ENCODE results near the gene PAX3. TPM values are rescaled to one million over a fixed set of nuclear protein-coding genes. Genes with fewer than 3 reads are reported as not detected.

The PAX3 gene
- total RNA-seq, 4 donors from 2014 or later, result not detected

DNA sequence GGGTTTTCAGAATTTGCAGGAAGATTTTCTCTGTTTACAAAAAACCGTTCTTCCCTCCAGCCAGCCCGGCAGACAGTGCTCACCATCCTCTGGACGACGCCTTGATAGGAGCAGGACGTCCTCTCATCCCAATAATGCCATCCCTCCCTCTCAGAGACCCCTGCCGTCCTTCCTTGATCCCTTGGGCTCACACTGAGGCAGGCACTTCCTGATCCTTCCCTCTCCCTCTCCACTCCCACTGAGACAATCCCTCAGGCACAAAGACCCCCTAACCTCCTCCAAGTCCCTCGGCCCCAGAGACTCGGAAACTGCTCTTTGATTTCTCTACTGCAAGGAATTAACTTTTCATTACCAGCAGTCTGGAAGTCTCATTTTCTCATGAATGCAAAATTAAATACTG lies 42.5 kb downstream of the PAX3 start:
- TF ChIP-seq, protein P1, sequence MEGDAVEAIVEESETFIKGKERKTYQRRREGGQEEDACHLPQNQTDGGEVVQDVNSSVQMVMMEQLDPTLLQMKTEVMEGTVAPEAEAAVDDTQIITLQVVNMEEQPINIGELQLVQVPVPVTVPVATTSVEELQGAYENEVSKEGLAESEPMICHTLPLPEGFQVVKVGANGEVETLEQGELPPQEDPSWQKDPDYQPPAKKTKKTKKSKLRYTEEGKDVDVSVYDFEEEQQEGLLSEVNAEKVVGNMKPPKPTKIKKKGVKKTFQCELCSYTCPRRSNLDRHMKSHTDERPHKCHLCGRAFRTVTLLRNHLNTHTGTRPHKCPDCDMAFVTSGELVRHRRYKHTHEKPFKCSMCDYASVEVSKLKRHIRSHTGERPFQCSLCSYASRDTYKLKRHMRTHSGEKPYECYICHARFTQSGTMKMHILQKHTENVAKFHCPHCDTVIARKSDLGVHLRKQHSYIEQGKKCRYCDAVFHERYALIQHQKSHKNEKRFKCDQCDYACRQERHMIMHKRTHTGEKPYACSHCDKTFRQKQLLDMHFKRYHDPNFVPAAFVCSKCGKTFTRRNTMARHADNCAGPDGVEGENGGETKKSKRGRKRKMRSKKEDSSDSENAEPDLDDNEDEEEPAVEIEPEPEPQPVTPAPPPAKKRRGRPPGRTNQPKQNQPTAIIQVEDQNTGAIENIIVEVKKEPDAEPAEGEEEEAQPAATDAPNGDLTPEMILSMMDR (IDR thresholded peaks at IDR 0.05), result no peak
- no peak for TF ChIP-seq POLR2A (IDR thresholded peaks at IDR 0.05)
- no peak overlapping the region for H3K27ac ChIP-seq

DNA sequence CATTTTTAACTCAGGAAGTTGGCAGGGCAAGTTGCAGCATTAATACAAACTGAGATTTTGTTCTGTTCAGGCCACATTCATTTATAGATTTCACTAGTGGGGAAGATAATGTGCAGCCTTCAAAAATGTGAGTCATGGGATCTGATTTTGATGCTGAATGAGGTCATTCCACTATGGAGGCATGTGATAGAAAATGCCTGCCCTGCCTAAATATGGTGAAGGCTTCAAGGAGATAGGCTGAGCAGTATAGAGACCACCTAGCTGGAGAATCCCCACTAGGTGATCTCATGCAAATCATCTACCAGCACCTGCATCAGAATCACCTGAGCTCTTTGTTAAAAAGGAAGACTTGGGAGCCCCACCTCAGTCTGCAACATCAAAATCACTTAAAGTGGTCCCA lies 43.7 kb downstream of the PAX3 start:
- no peaks in the 10 kb centered on the region for H3K9me3 ChIP-seq
- no peak overlapping the region for H3K27ac ChIP-seq
- no peaks in the 10 kb centered on the region for H3K4me1 ChIP-seq
- no peak for DNase-seq
- no peaks in the 10 kb centered on the region for H3K27me3 ChIP-seq
- H3K4me3 ChIP-seq, result no peak overlapping the region
- no peak for TF ChIP-seq POLR2A (IDR thresholded peaks at IDR 0.05)
- TF ChIP-seq, protein P1 (IDR thresholded peaks at IDR 0.05), result no peak
- H3K36me3 ChIP-seq, result no peaks in the 10 kb centered on the region

More for the DNA sequence above, 42.5 kb downstream of the PAX3 start:
- H3K4me3 ChIP-seq, result no peak overlapping the region
- DNase-seq, result no peak
- H3K4me1 ChIP-seq, result no peaks in the 10 kb centered on the region
- no peaks in the 10 kb centered on the region for H3K27me3 ChIP-seq
- H3K36me3 ChIP-seq, result no peaks in the 10 kb centered on the region
- H3K9me3 ChIP-seq, result no peaks in the 10 kb centered on the region

DNA sequence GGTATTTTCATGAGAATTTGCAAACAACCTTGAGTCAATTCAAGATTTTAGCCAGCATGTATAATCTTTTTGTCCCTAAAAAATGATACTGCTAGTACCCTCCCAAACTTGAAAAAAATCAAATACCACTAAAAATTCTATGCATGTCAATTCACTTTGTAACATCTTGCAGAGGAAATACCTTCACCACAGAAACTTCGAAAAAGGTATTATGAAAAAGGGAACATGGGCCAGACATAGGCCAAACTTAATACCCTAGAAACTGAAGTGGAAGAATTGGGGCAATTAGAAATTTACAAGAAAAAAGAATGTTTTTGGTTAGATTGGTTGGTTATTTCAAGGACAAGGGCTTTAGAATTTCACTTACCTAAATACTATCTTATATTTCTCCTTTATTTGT lies 48.5 kb downstream of the PAX3 start:
- no peaks in the 10 kb centered on the region for H3K27me3 ChIP-seq
- H3K36me3 ChIP-seq, result no peaks in the 10 kb centered on the region
- no peaks in the 10 kb centered on the region for H3K4me1 ChIP-seq

DNA sequence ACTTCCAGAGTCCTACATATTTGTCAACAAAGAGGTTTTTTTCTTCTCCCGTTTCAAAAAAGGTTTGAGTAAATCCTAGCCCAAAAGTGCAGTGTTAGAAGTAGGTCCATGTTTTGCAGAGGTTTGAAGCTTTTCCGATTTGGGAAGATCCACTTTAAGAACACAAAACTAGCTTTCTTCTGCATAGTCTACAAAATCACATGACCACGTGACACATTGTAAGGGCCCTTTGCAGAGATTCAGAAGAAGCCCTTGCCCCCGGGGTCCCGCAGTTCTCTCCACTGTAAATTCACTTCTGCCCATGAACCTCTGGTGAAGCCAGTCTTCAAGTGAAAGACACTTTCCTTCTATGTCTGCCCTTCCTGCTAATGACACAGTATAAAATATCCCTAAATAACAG lies 49.4 kb downstream of the PAX3 start:
- no peaks in the 10 kb centered on the region for H3K27me3 ChIP-seq
- H3K4me3 ChIP-seq, result no peak overlapping the region
- no peak for DNase-seq
- no peaks in the 10 kb centered on the region for H3K36me3 ChIP-seq
- no peaks in the 10 kb centered on the region for H3K4me1 ChIP-seq
- no peak for TF ChIP-seq POLR2A (IDR thresholded peaks at IDR 0.05)
- TF ChIP-seq, protein P1 (IDR thresholded peaks at IDR 0.05), result no peak
- H3K9me3 ChIP-seq, result no peaks in the 10 kb centered on the region
- H3K27ac ChIP-seq, result no peak overlapping the region

More for the DNA sequence above, 48.5 kb downstream of the PAX3 start:
- H3K27ac ChIP-seq, result no peak overlapping the region
- H3K4me3 ChIP-seq, result no peak overlapping the region
- TF ChIP-seq, protein P1 (IDR thresholded peaks at IDR 0.05), result no peak
- TF ChIP-seq POLR2A (IDR thresholded peaks at IDR 0.05), result no peak
- DNase-seq, result no peak
- no peaks in the 10 kb centered on the region for H3K9me3 ChIP-seq

DNA sequence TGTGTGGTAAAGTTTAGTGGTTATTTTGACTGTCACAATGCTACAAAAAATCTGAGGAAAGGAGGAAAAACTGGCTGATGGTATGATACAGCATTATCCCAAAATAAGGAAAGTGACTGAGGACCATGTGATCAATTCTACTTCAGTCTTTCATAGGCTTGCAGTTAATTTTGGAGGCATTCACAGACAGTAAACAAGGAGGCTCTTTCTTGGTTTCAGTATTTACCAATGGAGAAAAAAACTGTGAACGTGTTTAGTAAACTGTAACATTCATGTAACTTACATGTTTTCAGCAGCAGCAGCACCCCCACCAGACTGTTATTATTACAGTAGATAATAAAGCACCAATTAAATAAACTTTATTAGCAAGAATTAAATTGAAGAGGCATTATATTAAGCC lies 50.0 kb downstream of the PAX3 start:
- no peak for TF ChIP-seq POLR2A (IDR thresholded peaks at IDR 0.05)
- TF ChIP-seq, protein P1 (IDR thresholded peaks at IDR 0.05), result no peak
- Histone ChIP-seq H3K9me3 (no peaks in the 10 kb centered on the region), H3K4me1 (no peaks in the 10 kb centered on the region), H3K36me3 (no peaks in the 10 kb centered on the region), H3K27ac (no peak overlapping the region), H3K27me3 (no peaks in the 10 kb centered on the region), H3K4me3 (no peak overlapping the region)
- DNase-seq, result no peak

DNA sequence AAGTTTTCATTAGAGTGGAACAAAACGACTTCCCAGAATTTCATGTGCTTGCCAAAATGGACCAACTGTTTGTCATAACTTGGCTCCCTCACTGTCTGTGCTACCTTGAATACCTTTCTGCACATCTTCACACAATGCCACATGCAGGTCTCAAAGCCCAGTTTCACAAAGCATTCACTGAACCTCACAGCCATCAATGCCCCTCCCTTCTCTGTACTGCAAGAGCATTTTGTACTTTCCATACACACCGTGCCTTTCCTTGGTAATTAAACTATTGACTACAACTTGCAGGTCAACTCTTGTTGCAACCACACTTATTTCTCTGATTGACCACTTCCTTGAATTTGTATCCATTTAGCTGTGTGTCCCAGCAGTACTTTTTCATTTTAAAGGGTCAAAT lies 50.5 kb downstream of the PAX3 start:
- Histone ChIP-seq H3K9me3 (no peaks in the 10 kb centered on the region), H3K27me3 (no peaks in the 10 kb centered on the region), H3K36me3 (no peaks in the 10 kb centered on the region)

More for the DNA sequence above, 50.5 kb downstream of the PAX3 start:
- H3K4me1 ChIP-seq, result no peaks in the 10 kb centered on the region
- no peak for TF ChIP-seq POLR2A (IDR thresholded peaks at IDR 0.05)
- TF ChIP-seq, protein P1 (IDR thresholded peaks at IDR 0.05), result no peak
- no peak overlapping the region for H3K27ac ChIP-seq
- H3K4me3 ChIP-seq, result no peak overlapping the region
- DNase-seq, result no peak

Data from Peyer's patch (tissue), 4 donors.